Dermis microvascular lymphatic vessel endothelial cell (primary cell): ENCODE measurements around the gene KREMEN1. TPM values are rescaled to one million over a fixed set of nuclear protein-coding genes. Genes with fewer than 3 reads are reported as not detected.
"Not testable (repeated sequence)": the region's sequence is repeated elsewhere in the genome, so short reads cannot be mapped to it uniquely, and the experiment has no call there.

Experiments
- DNase-seq, 2 donors: peaks; one replicate each; pipeline versions ENCODE4 v3.0.0 to v3.0.0-alpha.2; 2010; ENCODE audit warnings: low read depth in 2 of 2
- total RNA-seq: library from RNA; depleted of rRNA; stranded (reverse); fragments of >200 nt; gene quantifications from 2 replicates; pipeline ENCODE4 v1.2.1, GENCODE V29; 2014

The KREMEN1 gene, protein sequence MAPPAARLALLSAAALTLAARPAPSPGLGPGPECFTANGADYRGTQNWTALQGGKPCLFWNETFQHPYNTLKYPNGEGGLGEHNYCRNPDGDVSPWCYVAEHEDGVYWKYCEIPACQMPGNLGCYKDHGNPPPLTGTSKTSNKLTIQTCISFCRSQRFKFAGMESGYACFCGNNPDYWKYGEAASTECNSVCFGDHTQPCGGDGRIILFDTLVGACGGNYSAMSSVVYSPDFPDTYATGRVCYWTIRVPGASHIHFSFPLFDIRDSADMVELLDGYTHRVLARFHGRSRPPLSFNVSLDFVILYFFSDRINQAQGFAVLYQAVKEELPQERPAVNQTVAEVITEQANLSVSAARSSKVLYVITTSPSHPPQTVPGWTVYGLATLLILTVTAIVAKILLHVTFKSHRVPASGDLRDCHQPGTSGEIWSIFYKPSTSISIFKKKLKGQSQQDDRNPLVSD
- 0.26 and 0.63 TPM in 2 replicates for total RNA-seq

DNA sequence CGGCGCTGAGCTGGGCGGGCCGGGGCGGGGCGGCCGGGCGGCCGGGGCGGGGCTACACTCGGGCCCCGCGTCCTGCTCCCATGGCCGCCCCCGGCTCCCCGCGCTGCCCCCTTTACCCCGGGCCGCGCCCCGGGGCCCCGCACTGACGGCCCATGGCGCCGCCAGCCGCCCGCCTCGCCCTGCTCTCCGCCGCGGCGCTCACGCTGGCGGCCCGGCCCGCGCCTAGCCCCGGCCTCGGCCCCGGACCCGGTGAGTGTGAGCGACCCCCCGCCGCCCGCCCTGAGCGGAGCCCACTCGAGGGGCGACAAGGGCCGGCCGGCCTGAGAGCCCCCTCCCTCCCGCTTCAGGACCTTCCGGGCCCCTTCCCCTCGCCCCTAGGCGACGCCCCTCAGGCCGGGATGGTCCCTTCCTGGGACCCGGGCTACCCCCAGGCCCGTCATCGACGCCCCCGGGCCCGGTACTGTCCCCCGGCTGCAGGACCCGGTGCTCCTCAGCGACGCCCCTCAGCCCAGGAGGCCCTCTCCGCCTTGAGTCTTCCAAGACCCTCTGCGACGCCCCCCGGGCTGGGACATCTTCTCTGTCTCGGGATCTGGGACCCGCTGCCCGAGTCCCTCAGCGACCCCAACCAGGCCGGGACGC lies at the start of gene KREMEN1:
KREMEN1 (plus strand) TSS at position 57 of the 639 bp plus-strand sequence; CDS start at position 153, 96 bp downstream.
- DNase-seq: no peak

DNA sequence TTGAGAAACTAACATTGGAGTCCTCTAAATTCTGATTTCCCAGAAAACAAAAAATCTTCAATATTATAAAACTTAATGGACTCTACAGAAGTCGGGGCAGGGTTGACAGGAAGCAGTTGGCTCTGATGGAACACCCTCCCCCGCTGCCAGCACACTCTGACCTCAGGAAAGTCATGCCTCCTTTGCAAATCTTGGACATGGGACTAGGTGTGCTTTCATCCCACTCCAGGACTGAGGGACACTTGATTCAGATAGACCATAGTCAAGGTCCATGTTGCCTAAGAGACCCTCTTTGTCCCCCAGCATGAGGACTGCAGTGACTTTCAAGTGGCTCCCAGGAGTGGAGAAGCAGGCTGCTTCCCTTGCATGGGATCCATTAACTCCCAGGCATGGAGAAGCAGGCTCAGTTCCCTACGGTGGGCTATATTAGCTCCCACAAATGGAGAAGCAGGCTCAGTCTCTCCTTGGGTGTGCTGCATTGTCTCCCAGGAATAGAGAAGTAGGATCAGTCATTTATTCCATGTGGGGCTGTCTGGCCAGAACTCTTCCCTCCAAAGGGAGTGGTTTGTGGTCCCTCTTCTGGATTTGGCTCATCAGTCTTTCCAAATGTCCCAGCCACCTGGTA lies 49.6 kb upstream of the KREMEN1 start:
- no peak for DNase-seq

DNA sequence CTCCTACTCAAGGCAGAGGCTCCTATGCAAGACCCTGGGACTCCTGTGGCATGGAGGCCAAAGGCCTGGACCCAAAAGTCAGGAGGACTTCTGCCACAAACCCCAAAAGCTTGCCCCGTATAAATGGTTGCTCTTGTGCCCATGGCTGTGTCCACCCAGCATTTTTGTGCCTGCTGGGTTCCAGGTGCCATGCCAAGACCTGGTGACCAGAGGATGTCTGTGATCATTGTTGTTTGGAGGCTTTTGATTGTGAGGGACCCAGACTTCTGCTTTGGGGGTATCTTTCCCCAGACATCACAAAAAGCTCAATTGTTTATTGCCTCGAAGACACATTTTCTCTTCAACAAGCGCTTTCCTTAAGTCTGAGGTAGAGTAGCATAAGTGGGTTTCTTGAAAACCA lies 46.3 kb upstream of the KREMEN1 start:
- DNase-seq: no peak

DNA sequence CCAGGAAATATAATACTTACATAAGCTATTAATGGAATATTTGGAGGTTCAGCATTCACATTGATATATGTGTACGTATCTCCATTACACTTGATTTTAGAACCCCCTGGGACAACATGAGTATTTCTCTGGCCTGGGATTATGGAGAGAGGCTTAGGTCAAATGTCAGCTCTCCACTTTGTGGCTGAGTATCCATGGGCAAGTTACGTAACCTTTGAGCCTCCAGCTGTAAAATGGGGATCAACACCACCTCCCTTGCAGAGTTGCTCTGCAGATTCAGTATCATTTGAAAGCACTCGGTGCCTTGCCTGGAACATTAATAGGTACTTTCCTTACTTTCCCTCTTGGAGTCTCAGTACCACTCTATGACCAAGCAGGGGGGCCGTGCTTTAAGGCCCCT lies 44.4 kb upstream of the KREMEN1 start:
- DNase-seq: no peak

DNA sequence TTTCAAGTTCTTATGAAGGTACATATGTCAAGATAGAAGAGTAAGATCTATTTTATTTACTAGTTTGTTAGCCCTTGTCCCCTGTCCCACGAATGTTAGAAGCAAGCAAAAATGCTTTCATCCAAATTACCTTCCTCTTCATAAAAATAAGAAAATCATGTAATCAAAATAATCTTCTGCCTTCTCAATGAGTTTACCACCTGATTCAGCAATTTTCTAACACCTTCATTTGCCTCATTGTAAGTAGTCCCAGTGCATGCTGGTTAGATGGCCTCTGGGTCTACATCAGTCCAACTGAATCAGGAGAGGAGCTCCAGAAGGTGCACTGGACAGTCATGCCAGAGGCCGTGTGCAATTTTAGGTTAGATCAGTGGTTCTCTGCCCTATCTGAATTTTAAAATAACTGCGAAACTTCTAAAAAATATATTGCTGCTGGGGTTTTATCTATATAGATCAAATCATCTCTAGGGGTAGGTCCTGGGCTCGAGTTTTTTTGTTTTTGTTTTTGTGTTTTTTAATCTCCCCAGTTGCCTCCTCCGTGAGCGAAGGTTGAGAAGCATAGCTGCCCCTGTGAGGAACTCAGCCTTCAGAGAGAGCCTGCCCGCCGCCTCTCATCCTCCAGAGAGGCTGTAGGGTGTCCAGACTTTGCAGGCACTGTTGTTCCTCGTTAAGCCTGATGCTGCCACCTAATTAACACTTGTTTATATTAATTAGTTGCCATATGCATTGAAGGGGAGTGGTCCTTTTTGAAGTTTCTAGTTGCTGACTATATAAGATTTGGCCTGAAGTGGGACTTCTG lies 43.4 kb upstream of the KREMEN1 start:
- DNase-seq: no peak

DNA sequence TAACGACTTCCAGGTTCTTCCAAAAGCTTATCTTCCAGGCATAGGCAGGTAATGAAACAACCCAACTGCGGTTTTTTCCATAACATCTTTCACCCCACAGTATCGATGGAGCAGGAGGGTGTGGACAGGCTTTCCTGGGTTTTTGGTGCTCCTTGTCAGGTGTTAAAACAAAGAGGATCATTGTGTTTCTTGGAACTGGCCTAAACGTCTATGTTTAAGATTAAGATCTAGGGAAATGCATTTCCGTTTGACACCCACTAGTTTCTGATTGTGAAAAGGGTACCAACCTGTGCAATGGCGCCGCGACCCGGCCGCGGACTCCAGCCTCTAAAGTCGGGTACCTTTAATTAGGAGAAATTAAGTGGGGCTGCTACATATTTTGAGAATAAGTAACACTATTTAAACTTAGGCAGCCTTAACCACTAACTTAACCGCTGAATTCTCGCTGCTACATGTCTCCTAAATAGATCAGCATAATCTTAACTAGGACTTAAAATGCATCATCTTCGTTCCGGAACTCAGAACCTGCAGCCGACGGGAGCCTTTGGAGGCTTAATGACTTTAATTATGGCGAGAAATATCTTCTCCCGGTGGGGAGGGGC lies 42.7 kb upstream of the KREMEN1 start:
- peak in 1 of 2 donors; percentile 9 for DNase-seq

DNA sequence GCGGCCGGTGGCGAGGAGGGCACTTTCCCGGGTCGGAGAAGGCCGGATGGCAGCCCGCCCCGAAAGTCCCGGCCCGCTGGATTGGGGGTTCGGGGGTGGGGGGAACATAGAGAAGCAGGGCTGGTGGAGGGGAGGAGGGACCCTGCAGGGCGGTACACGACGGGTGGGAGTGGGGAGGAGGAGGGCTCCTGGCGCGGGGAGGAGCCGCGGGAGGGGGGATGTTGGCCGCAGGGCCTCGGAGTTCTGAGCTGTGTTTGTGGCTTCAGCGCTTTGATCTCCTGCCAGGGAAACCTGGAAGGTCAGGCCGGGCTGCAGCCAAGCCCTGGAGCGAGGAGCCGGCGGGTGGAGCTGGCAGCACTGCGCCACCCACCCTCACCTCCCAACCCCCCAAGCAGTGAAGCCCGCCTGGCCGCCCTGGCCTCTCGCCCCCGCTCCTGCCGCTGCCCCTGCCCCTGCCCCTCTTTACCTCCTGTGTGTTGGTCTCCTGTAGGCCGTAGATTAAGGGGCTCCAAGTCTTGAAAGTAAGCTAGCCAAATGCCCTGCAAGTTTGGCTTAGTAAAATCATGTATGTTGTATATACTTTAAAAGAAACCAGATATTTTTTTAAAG lies 42.1 kb upstream of the KREMEN1 start:
- peak; percentile 79 to 90 for DNase-seq

DNA sequence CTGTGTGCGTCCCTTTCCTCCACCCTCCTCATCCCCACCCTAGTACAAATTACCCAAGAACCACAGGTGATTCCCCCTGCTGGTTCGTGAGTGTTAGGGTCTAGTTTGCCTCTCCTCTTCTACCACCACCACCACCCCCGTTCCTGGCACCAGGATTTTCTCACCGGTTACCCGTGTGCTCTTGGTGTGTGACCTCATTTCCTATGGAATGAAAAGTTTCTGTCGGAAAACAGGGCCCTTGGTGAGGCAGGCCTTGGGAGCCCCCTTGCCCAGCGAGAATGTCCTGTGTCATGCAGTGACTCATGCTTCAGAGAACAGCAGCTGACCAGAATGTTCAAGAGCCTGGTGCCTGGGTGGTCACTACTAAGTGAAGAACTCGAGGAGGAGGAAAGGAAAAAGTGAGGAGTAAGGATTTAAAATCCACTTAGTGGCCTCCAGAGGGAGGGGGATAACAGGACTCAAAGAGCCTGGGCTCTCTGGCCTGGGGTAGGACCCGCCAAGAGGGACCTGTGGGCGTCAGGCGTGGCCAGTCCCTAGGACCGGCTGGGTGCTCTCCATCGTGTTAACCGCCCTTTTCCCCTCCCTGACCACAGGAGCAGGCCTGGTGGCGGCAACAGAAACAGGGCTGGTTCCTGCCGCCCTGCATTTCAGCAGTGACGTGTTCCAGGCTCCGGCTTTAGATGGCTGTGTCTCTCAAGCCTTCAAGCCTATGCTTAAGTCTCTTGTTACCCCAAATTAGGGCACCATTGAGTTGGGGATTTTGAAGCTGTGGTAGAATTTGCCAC lies 41.4 kb upstream of the KREMEN1 start:
- DNase-seq: peak; percentile 90 to 98

DNA sequence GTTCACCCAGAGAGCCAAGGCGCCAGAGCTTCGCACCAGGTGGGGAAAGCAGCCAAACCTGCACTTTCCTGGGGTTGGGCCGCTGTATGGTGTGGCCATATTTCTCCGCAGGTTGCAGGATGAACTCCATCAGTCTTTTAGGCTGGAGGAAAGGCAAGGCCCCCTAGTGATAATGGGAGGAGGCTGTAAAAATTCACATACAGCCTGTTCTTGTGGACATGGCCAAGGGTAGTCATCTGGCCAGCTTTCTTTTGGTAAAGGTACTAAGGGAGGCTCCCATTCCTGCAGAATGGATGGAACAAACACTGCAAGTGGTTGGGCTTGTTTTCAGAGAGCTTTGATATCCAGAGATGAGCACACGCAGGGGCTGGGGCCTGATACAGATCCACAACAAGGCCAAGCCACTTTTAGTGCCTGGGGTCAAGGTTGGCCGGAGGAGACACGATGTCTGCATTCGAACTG lies 40.8 kb upstream of the KREMEN1 start:
- peak in 1 of 2 donors; percentile 6 for DNase-seq

DNA sequence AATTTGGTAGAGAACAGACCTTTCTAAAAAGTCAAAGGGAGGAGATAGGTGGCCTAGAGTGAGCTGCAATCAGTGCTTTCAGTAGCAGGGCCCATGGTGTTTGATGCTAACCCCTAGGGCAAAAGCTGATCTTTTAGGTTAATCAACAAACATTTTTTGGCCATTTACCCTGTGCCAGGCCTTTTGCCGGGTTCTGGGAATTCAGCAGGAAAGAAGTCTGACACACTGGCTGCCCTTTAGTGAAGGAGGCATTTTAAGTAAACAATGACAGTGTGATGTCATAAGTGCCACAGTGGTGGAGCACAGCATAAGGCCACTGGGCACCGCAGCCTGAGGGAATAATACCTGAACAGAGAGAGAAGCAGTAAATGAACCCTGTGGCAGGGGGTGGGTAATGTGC lies 40.3 kb upstream of the KREMEN1 start:
- peak in 1 of 2 donors; percentile 67 for DNase-seq

DNA sequence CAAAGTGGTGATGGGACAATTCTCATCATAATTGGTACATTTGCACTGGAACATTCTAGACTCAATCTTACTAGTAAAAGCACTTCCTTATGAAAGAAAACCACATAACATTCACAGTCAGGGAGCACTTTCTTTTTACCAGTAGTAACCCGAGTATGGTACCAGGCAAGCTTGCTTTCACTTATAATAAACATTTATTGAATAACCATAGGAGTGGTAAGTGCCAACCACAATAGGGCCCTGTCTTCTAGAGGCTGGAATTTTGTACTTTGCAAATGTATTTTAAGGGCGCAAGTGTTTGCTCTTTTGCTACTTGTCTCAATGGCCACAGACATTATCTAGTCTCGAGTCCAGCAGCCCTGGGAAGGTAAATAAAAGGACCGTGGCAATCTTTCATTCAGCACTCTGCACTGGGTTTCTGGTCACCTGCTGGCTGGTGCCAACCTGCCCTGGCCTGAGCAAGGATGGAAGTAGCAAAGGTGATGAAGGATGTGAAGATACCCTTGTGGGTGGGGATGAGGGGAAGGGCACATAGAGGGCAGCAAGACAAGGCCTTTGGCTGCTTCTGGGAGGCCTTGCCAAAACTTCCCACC lies 35.4 kb upstream of the KREMEN1 start:
- DNase-seq: no peak

DNA sequence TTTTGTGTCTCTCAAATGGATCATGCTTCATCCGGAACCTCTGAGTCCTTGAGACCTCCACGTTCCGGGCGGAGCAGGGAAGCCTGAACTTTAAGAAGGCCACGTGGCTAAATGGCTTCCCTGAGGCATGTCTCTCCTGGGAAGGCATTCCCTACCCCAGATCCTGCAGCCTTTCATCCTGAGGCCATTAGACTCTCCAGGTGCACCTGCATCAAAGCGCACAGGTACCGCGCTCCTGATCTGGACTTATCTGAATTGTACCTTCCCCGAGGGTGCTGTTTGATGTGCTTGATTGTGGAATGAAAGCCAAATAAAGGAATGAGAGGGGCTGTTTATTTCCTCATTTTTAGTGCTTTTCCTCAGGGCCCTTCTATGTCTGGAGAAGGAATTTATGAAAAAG lies 33.7 kb upstream of the KREMEN1 start:
- DNase-seq: no peak

DNA sequence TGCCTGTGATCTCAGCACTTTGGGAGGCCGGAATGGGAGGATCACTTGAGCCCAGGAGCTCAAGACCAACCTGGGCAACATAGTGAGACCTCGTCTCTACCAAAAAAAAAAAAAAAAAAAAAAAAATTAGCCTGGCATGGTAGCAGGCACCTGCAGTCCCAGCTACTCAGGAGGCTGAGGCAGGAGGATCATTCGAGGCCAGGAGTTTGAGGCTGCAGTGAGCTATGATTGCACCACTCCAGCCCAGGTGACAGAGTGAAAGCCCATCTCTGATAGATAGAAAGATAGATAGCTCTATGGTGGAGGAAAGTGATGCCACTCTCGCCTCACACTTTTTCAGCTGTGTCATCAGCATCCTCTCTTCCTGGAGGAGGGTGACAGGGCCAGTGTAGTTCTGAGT lies 33.2 kb upstream of the KREMEN1 start:
- not testable (repeated sequence) for DNase-seq

DNA sequence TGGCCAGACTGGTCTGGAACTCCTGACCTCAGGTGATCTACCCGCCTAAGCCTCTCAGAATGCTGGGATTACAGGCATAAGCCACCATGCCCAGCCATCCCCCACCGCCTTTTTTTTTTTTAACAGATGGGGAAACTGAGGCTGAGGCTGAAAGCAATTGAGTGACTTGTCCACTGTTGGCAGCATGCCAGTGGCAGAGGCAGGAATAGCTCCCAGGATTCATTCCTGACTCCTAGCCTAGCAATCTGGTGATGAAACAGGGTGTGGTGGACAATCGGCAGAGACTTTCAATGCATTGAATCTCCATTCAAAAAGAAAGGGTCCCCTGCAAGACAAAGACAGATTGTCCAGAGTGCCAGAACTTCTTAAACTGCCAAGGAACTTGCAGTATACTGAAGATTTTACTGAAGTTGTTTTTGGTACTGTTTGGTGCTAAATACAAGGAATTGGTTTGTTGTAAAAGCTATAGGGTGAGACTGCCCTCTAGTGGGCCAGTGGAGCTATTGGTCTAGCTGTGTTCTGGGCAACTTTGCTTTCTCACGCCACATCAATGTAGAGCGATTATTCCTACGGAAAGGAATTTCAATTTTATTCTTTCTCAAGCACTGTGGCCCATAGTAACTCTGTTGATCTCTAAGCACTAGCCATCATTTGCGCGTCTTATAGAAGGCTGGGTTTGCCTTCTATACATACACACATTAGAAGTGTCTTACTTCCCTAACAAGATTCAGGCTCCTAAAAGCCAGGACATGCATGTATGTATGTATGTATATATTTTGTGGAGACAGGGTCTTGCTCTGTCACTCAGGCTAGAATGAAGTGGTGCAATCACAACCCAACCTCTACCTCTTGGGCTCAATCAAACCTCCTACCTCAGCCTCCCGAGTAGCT lies 32.2 kb upstream of the KREMEN1 start:
- DNase-seq: peak; percentile 70 to 87

DNA sequence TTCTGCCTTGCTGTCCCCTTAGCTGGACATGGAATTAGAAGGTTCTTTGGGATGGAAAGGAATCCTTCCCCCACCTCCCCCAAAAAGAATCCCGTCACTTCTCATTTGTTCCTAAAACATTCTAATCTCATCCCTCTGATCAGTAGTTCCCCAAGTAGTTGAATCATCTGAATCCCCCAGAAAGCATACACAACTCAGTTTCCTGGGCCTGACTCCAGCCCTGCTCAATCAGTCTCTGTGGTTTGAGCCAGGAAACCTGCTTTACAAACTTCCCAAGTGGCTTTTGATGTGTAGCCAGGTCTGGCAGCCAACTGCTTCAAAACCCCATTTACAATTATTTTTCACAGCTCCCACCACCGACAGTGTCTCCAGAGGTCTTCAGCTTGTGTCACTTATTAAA lies 31.4 kb upstream of the KREMEN1 start:
- DNase-seq: peak in 1 of 2 donors; percentile 70

DNA sequence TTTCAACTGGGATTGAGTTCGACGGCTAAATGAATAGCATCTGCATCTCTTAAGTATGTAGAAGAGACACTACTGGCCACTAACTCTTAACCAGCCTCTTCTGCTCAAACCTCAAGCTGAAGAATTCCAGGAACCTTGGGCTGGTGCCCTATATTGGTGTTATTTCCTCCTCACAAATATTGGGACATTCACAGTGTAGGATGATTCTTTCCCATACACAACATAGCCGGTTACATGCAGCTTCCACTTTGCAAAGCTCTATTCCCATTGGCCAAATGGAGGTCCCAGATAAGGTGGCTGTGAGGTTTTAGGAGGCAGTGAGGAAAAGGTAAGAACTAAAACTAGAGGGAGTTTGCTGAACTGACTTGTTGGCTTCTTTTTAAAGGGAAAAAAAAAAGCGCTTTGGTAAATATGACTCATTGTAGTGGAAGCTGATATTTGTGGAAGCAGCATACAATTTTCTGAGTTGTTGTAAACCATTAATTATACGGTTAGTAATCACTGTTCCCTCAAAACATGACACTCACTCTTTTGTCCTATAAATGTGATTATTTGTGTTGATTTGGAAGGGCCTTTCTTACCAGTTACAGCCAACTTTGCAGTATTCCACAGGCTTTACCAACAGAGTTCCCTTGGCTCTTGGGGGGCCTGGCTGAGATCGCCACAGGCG lies 28.8 kb upstream of the KREMEN1 start:
- DNase-seq: peak in 1 of 2 donors; percentile 51

DNA sequence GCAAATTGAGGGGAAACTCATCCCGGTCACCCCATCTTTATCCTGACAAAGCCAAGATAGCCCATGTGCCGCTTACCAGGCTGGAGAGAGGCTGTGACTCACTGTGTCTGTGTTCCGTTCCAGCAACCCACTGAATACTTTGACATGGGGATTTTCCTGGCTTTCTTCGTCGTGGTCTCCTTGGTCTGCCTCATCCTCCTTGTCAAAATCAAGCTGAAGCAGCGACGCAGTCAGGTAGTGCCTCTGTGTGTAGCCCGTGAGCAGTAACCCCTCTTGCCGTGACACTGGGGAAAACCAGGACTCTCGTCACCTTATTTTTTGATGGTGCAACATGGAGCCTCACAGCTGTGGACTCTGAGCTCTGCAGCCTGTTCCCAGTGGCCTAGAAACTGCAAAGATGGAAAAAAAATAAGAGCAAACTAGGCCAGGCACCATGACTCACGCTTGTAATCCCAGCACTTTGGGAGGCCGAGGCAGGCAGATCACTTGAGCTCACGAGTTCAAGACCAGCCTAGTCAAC lies 28.1 kb upstream of the KREMEN1 start:
- DNase-seq: peak in 1 of 2 donors; percentile 74
